K562 (cell line): ENCODE results near the gene BSPRY. TPM values are rescaled to one million over a fixed set of nuclear protein-coding genes. Genes with fewer than 3 reads are reported as not detected.
A peak's percentile ranks its signal among the peaks of the same experiment; 100 is the strongest.
"Not testable (repeated sequence)": the region's sequence is repeated elsewhere in the genome, so short reads cannot be mapped to it uniquely, and the experiment has no call there.

ENCODE experiments used
- KLF6 ChIP-seq: fragments of 250-450 bp; sonication (Bioruptor Pico); IDR thresholded peaks from 2 replicates; pipeline ENCODE4 v1.4.0; 2020; ENCODE audit warnings: mild to moderate bottlenecking, moderate library complexity, borderline replicate concordance
- NR2C1 ChIP-seq, 2 experiments: fragments of 450-650 bp; IDR thresholded peaks; 2 replicates each; pipeline ENCODE4 v1.6.1; 2017; ENCODE audit warnings: mild to moderate bottlenecking in 2 of 2, antibody characterized with exemption in 1 of 2, inconsistent platforms in 1 of 2, missing compliant biosample characterization in 1 of 2, missing genetic modification characterization in 1 of 2
- ZNF197 ChIP-seq: fragments of 200-800 bp; sonication (Bioruptor generic); IDR thresholded peaks from 2 replicates; pipeline ENCODE4 v1.6.1; 2016; ENCODE audit warnings: low read depth, missing genetic modification characterization, missing compliant biosample characterization
- ZNF584 ChIP-seq: fragments of 200-800 bp; sonication (Bioruptor generic); IDR thresholded peaks from 2 replicates; pipeline ENCODE4 v1.6.1; 2016; ENCODE audit warnings: low read depth, mild to moderate bottlenecking, missing genetic modification characterization, missing compliant biosample characterization
- ZNF592 ChIP-seq: fragments of 450-650 bp; IDR thresholded peaks from 2 replicates; pipeline ENCODE4 v1.6.1; 2017; ENCODE audit warnings: antibody characterized with exemption, mild to moderate bottlenecking
- ZNF79 ChIP-seq: fragments of 250-450 bp; sonication (Bioruptor Pico); IDR thresholded peaks from 2 replicates; pipeline ENCODE4 v1.4.0; 2020; ENCODE audit warnings: low read depth, mild to moderate bottlenecking, moderate library complexity
- polyA plus RNA-seq, 8 experiments: library from polyadenylated mRNA; depleted of rRNA in 4 of 8; stranded (reverse) in 5 of 8; unstranded in 3 of 8; fragments of >200 nt; fragmentation: Nextera tagmentation in 2 of 8; fragmentation: Illumina TruSeq in 1 of 8; extraction: Ambion mirVana in 2 of 8; extraction: Trizol in 1 of 8; gene quantifications; 2 replicates each; pipeline versions ENCODE4 v1.2.1 to v1.2.3, GENCODE V29; 2011 to 2014; ENCODE audit warnings: inconsistent platforms in 1 of 8, missing spikeins in 1 of 8
- total RNA-seq, 7 experiments: library from RNA; depleted of rRNA in 6 of 7; stranded (reverse); fragments of >200 nt in 6 of 7; fragmentation: Illumina TruSeq in 2 of 7; extraction: Trizol in 2 of 7; gene quantifications; 2 replicates each; pipeline versions ENCODE4 v1.2.1 to v1.2.3, GENCODE V29; 2011 to 2021; ENCODE audit warnings: low replicate concordance in 1 of 7

The BSPRY gene
- total and polyA plus RNA-seq, 9 of the 15 experiments (the other 6 are each of a cell fraction or from before 2014, with no cell fraction given), result 0.07 to 0.67 (median 0.18) TPM

- peak; percentile 96 for TF ChIP-seq ZNF592
- TF ChIP-seq KLF6 (CRISPR knock-in tag), result peak; percentile 82; the same call in 1 of the 2 replicates
- peak; percentile 62; the same call in 1 of the 2 replicates for TF ChIP-seq ZNF584
- 0 out of 2 replicates have a peak, but pooled peaks have one; percentile 45 for TF ChIP-seq ZNF197 (CRISPR knock-in tag)
- TF ChIP-seq ZNF79 (CRISPR knock-in tag), result peak; percentile 56; the same call in 1 of the 2 replicates
- TF ChIP-seq NR2C1 (IDR thresholded peaks at IDR 0.05), result not testable (repeated sequence)
- TF ChIP-seq NR2C1 (tag; IDR thresholded peaks at IDR 0.05), result peak; percentile 67
Observed at GRCh38 chr9:113379829-113380210, 30.5 kb downstream of the BSPRY start (continued).
